Hematopoietic multipotent progenitor cell treated with erythropoietin and hydrocortisone succinate and interleukin-3 and kit ligand, for 17 days (in vitro differentiated cells): Measurements from ENCODE around the gene TNIP2.
"Not testable (repeated sequence)": the region's sequence is repeated elsewhere in the genome, so short reads cannot be mapped to it uniquely, and the experiment has no call there.

Source experiments
- DNase-seq: peaks from one replicate; pipeline ENCODE4 v3.0.0-alpha.2; 2015; ENCODE audit warnings: low spot score

The TNIP2 gene

GRCh38 chr4:2743518-2744445, 12.4 kb downstream of the TNIP2 start:
- DNase-seq, result no peak

- DNase-seq, result no peak
These were observed 13.2 kb downstream of the TNIP2 start for GRCh38 chr4:2742823-2743517.

- no peak for DNase-seq
These were observed 13.9 kb downstream of the TNIP2 start for GRCh38 chr4:2742081-2742822.

- DNase-seq, result no peak
These were observed 14.5 kb downstream of the TNIP2 start for GRCh38 chr4:2741626-2742025.

- not testable (repeated sequence) for DNase-seq
These were observed 17.8 kb downstream of the TNIP2 start for GRCh38 chr4:2738296-2738695.

GRCh38 chr4:2735869-2736268, 20.3 kb downstream of the TNIP2 start:
- no peak for DNase-seq

GRCh38 chr4:2734612-2735011, 21.5 kb downstream of the TNIP2 start:
- no peak for DNase-seq

- no peak for DNase-seq
These were observed 22.1 kb downstream of the TNIP2 start for GRCh38 chr4:2733844-2734574.

- DNase-seq, result no peak
These were observed 22.9 kb downstream of the TNIP2 start for GRCh38 chr4:2733001-2733843.

GRCh38 chr4:2732526-2732925, 23.6 kb downstream of the TNIP2 start:
- no peak for DNase-seq

- no peak for DNase-seq
These were observed 24.2 kb downstream of the TNIP2 start for GRCh38 chr4:2731907-2732317.

- DNase-seq, result no peak
These were observed 26.6 kb downstream of the TNIP2 start for GRCh38 chr4:2729533-2729875.

- DNase-seq, result no peak
These were observed 27.2 kb downstream of the TNIP2 start for GRCh38 chr4:2728806-2729532.

- no peak for DNase-seq
These were observed 27.9 kb downstream of the TNIP2 start for GRCh38 chr4:2728221-2728620.

- DNase-seq, result not testable (repeated sequence)
These were observed 29.3 kb downstream of the TNIP2 start for GRCh38 chr4:2726881-2727280.

- no peak for DNase-seq
These were observed 30.8 kb downstream of the TNIP2 start for GRCh38 chr4:2725380-2725779.

GRCh38 chr4:2723751-2724150, 32.4 kb downstream of the TNIP2 start:
- no peak for DNase-seq

GRCh38 chr4:2722033-2722432, 34.1 kb downstream of the TNIP2 start:
- DNase-seq, result no peak

GRCh38 chr4:2721586-2721985, 34.5 kb downstream of the TNIP2 start:
- no peak for DNase-seq

GRCh38 chr4:2716236-2716635, 39.9 kb downstream of the TNIP2 start:
- DNase-seq, result no peak
